Measurements from ENCODE around the gene TMPRSS7. TPM values are rescaled to one million over a fixed set of nuclear protein-coding genes. Genes with fewer than 3 reads are reported as not detected.

Gene TMPRSS7
- polyA plus RNA-seq, 3 donors, result not detected

DNA sequence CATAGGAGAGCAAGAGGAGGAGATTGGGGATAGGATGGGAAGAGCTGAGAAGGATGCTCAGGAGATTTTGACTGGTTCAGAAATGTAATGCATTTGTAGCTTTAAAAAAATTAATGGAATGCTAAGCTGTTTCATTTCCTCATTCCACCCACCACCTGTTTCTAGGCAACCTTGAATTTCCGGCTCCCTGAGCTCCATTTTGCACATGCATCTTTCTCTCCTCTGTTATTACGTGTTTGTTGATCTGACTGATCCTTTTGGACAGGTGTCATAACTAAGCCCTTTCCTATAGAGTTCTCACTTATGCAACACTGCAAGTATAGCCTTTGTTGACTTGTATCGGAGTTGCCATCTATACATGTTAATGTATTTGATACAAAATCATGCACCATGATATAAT is 4.3 kb downstream of the TMPRSS7 start:
- no peak overlapping the region for H3K4me2 ChIP-seq (replicated peaks; ENCODE audit: extremely low read depth, low read length, poor library complexity, severe bottlenecking)
- H3K36me3 ChIP-seq (replicated peaks in 1 of 2; ENCODE audit: control insufficient read depth in 1 of 2, insufficient read depth in 2 of 2, low read length in 2 of 2), result no peaks in the 10 kb centered on the region
- 100% methylated on average over 1 of the region's 3 CpGs for WGBS (ENCODE audit: insufficient coverage)
- H3K27me3 ChIP-seq (ENCODE audit: control insufficient read depth in 2 of 2, insufficient read depth in 2 of 2, low read length in 2 of 2), result no peaks in the 10 kb centered on the region
- H3K36me3 Mint-ChIP-seq, result no peaks in the 10 kb centered on the region
- TF ChIP-seq, protein P1, sequence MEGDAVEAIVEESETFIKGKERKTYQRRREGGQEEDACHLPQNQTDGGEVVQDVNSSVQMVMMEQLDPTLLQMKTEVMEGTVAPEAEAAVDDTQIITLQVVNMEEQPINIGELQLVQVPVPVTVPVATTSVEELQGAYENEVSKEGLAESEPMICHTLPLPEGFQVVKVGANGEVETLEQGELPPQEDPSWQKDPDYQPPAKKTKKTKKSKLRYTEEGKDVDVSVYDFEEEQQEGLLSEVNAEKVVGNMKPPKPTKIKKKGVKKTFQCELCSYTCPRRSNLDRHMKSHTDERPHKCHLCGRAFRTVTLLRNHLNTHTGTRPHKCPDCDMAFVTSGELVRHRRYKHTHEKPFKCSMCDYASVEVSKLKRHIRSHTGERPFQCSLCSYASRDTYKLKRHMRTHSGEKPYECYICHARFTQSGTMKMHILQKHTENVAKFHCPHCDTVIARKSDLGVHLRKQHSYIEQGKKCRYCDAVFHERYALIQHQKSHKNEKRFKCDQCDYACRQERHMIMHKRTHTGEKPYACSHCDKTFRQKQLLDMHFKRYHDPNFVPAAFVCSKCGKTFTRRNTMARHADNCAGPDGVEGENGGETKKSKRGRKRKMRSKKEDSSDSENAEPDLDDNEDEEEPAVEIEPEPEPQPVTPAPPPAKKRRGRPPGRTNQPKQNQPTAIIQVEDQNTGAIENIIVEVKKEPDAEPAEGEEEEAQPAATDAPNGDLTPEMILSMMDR (IDR thresholded peaks at IDR 0.05), result no peak
- no peaks in the 10 kb centered on the region for H4K20me1 ChIP-seq (ENCODE audit: insufficient read depth, low read length)
- H2AFZ ChIP-seq (ENCODE audit: insufficient read depth, low read depth, low read length, poor library complexity, severe bottlenecking), result no peak overlapping the region
- H3K9me3 ChIP-seq (replicated peaks in 1 of 2; ENCODE audit: control insufficient read depth in 1 of 2, insufficient read depth in 1 of 2, low read length in 2 of 2), result no peaks in the 10 kb centered on the region
- intact Hi-C loops (cut with micrococcal nuclease), result no loop called here
- no peak overlapping the region for H3K4me3 ChIP-seq (replicated peaks in 1 of 3; ENCODE audit: low read depth in 2 of 3, low read length in 3 of 3)
- H3K79me2 ChIP-seq (ENCODE audit: insufficient read depth, low read length), result no peaks in the 10 kb centered on the region
- no peak overlapping the region for H3K9ac ChIP-seq (ENCODE audit: insufficient read depth, low read length, poor library complexity, severe bottlenecking)
- peak overlapping the region in 1 of 7 donors; percentile 55 for H3K27ac Mint-ChIP-seq
- H3K27ac ChIP-seq (ENCODE audit: low read depth in 1 of 2, low read length in 2 of 2), result no peak overlapping the region
- peaks cover 0 to under 1% of the 10 kb centered on the region in 2 donors for H3K4me1 ChIP-seq (ENCODE audit: control insufficient read depth in 1 of 2, insufficient read depth in 2 of 2, low read length in 2 of 2)
- H3K9me3 Mint-ChIP-seq, result peaks cover 0 to 5% (median 2%) of the 10 kb centered on the region in 7 donors
- no peak overlapping the region for H3K4me3 Mint-ChIP-seq
- DNase-seq, result no peak
- peaks cover 0 to 5% (median 2%) of the 10 kb centered on the region in 3 donors for H3K27me3 Mint-ChIP-seq (ENCODE audit: low read depth in 3 of 3)
- H3K4me1 Mint-ChIP-seq, result no peaks in the 10 kb centered on the region

DNA sequence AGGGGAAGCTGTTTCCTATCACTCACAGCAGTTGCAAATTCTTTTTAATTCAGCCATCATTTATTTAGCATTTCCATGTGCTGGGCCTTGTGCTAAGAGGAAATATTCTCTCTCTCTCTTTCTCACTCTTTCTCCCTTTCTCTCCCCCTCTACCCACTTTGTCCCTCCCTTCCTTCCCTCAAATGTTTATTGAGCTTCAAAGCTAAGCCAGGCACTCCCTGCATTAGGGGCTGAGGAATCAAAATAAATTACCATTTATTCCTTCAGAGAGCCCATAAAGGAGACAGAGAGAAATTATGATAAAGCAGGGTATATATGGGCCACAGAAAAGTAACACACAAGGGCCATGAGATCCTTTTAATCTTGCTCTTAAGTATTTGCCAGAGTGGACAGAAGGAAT is 6.8 kb downstream of the TMPRSS7 start:
- Histone ChIP-seq H3K4me3 (replicated peaks in 1 of 3; ENCODE audit: low read depth in 2 of 3, low read length in 3 of 3) (no peak overlapping the region), H3K27ac (ENCODE audit: low read depth in 1 of 2, low read length in 2 of 2) (no peak overlapping the region), H3K27me3 (ENCODE audit: control insufficient read depth in 2 of 2, insufficient read depth in 2 of 2, low read length in 2 of 2) (no peaks in the 10 kb centered on the region), H3K9me3 (replicated peaks in 1 of 2; ENCODE audit: control insufficient read depth in 1 of 2, insufficient read depth in 1 of 2, low read length in 2 of 2) (no peaks in the 10 kb centered on the region), H3K79me2 (ENCODE audit: insufficient read depth, low read length) (no peaks in the 10 kb centered on the region), H3K4me1 (ENCODE audit: control insufficient read depth in 1 of 2, insufficient read depth in 2 of 2, low read length in 2 of 2) (peaks cover 0 to 2% of the 10 kb centered on the region in 2 donors), H3K4me2 (replicated peaks; ENCODE audit: extremely low read depth, low read length, poor library complexity, severe bottlenecking) (no peak overlapping the region), H4K20me1 (ENCODE audit: insufficient read depth, low read length) (no peaks in the 10 kb centered on the region), H3K36me3 (replicated peaks in 1 of 2; ENCODE audit: control insufficient read depth in 1 of 2, insufficient read depth in 2 of 2, low read length in 2 of 2) (no peaks in the 10 kb centered on the region), H2AFZ (ENCODE audit: insufficient read depth, low read depth, low read length, poor library complexity, severe bottlenecking) (no peak overlapping the region), H3K9ac (ENCODE audit: insufficient read depth, low read length, poor library complexity, severe bottlenecking) (no peak overlapping the region)
- H3K9me3 Mint-ChIP-seq, result peaks cover 0 to 5% (median 2%) of the 10 kb centered on the region in 7 donors
- H3K27ac Mint-ChIP-seq, result no peak overlapping the region
- no peak overlapping the region for H3K4me3 Mint-ChIP-seq
- TF ChIP-seq, protein P1 (IDR thresholded peaks at IDR 0.05), result no peak
- H3K36me3 Mint-ChIP-seq, result no peaks in the 10 kb centered on the region
- DNase-seq, result no peak
- intact Hi-C loops (cut with micrococcal nuclease), result no loop called here
- H3K27me3 Mint-ChIP-seq (ENCODE audit: low read depth in 3 of 3), result peaks cover 0 to 4% (median 2%) of the 10 kb centered on the region in 3 donors
- H3K4me1 Mint-ChIP-seq, result no peaks in the 10 kb centered on the region

All from CD14-positive monocyte (primary cell).